ENCODE data around the gene SH3RF3. TPM values are rescaled to one million over a fixed set of nuclear protein-coding genes. Genes with fewer than 3 reads are reported as not detected.

Gene SH3RF3
- total and polyA plus RNA-seq, 9 of the 15 experiments (the other 6 are each of a cell fraction or from before 2014, with no cell fraction given) = 0.02 TPM; not detected in 8

DNA sequence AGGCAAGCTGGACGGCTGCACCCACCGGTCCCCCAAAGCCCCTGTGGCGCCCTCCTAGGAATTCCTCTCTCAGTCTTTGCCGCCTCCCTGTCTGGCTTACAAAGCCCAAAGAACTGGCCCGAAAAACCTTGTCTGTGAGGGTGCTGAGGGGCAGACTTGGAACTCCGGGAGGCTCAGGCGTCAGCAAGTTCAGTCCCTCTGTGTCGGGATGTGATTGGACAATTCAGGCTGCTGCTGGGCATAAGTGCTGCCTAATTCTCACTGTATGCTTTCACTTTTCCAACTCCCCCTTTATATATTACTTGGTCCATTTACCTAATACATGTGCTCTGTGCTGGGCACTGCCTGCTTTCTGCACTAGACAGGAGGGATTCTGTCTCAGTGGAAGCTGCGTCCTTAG lies 20.3 kb upstream of the SH3RF3 start:
- Histone ChIP-seq H3K4me3 (no peak overlapping the region), H3K4me1 (replicated peaks in 1 of 2; ENCODE audit: control insufficient read depth in 2 of 2, insufficient read depth in 2 of 2, low read length in 2 of 2) (no peaks in the 10 kb centered on the region), H3K36me3 (ENCODE audit: control insufficient read depth, insufficient read depth, low read length) (no peaks in the 10 kb centered on the region), H3K9ac (ENCODE audit: insufficient read depth in 1 of 2, low read depth in 2 of 2, low read length in 2 of 2) (no peak overlapping the region), H3K4me2 (ENCODE audit: insufficient read depth, low read length) (no peak overlapping the region), H3K9me1 (ENCODE audit: control insufficient read depth, insufficient read depth, low read length) (no peaks in the 10 kb centered on the region), H4K20me1 (replicated peaks; ENCODE audit: control insufficient read depth, insufficient read depth, low read length) (0 out of 2 replicates have a peak, but pooled peaks cover 3% of the 10 kb centered on the region), H3K79me2 (ENCODE audit: control insufficient read depth, insufficient read depth, low read length) (no peaks in the 10 kb centered on the region), H2AFZ (ENCODE audit: low read depth, low read length) (no peak overlapping the region), H3K27ac (ENCODE audit: extremely low read depth, low read depth, low read length) (no peak overlapping the region), H3K27me3 (ENCODE audit: control insufficient read depth in 2 of 2, insufficient read depth in 2 of 2, low read length in 2 of 2) (peaks cover 10 to 24% of the 10 kb centered on the region in 2 experiments; a peak in 3 of 5 replicates), H3K9me3 (replicated peaks; ENCODE audit: control insufficient read depth, insufficient read depth, low read depth, low read length) (no peaks in the 10 kb centered on the region)
- FAIRE-seq (no peak), ATAC-seq (no peak), DNase-seq (ENCODE audit: extremely low read depth in 1 of 4, low spot score in 3 of 4) (no peak)
- POLR2A ChIA-PET = interaction anchor here (0.8 kb wide), 1 partner anchor 12 kb away, joined by 3 read pairs; no protein-coding TSS in a partner anchor
- BruUV-seq (replicated peaks) = no TSS peak
- in situ Hi-C loops (cut with MboI) = no loop called here
- intact Hi-C loops (cut with micrococcal nuclease) = no loop called here
- CTCF ChIA-PET (ENCODE audit: low intra/inter-chr PET ratio) = no interaction called here
- 0% methylated on average over 9 of the region's 9 CpGs for WGBS (ENCODE audit: insufficient coverage, low coverage, missing lambda C conversion rate)
- TF ChIP-seq, protein P1, sequence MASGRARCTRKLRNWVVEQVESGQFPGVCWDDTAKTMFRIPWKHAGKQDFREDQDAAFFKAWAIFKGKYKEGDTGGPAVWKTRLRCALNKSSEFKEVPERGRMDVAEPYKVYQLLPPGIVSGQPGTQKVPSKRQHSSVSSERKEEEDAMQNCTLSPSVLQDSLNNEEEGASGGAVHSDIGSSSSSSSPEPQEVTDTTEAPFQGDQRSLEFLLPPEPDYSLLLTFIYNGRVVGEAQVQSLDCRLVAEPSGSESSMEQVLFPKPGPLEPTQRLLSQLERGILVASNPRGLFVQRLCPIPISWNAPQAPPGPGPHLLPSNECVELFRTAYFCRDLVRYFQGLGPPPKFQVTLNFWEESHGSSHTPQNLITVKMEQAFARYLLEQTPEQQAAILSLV (tag; IDR thresholded peaks at IDR 0.05) = no peak
- no peak for TF ChIP-seq XRCC3 (IDR thresholded peaks at IDR 0.05)
- TF ChIP-seq PTTG1 (tag; IDR thresholded peaks at IDR 0.05; ENCODE audit: low read depth) = no peak
- TF ChIP-seq KLF16 (IDR thresholded peaks at IDR 0.05) = no peak
- no peak for TF ChIP-seq SAFB2 (IDR thresholded peaks at IDR 0.05; ENCODE audit: borderline replicate concordance, low read depth, low read length, severe bottlenecking)
- TF ChIP-seq, protein P2, sequence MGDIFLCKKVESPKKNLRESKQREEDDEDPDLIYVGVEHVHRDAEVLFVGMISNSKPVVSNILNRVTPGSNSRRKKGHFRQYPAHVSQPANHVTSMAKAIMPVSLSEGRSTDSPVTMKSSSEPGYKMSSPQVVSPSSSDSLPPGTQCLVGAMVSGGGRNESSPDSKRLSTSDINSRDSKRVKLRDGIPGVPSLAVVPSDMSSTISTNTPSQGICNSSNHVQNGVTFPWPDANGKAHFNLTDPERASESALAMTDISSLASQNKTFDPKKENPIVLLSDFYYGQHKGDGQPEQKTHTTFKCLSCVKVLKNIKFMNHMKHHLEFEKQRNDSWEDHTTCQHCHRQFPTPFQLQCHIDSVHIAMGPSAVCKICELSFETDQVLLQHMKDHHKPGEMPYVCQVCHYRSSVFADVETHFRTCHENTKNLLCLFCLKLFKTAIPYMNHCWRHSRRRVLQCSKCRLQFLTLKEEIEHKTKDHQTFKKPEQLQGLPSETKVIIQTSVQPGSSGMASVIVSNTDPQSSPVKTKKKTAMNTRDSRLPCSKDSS (IDR thresholded peaks at IDR 0.05; ENCODE audit: low read depth, partially characterized antibody) = no peak
- TF ChIP-seq RBM34 (IDR thresholded peaks at IDR 0.05; ENCODE audit: borderline replicate concordance, insufficient read depth, low read length) = no peak
- no peak for TF ChIP-seq PYGO2 (tag; IDR thresholded peaks at IDR 0.05)
- TF ChIP-seq HNRNPL (IDR thresholded peaks at IDR 0.05; ENCODE audit: low read depth, low read length) = no peak
- no peak for TF ChIP-seq ZNF431 (CRISPR knock-in tag; IDR thresholded peaks at IDR 0.05)
- no peak for TF ChIP-seq ZNF75A (CRISPR knock-in tag; IDR thresholded peaks at IDR 0.05)
- no peak for TF ChIP-seq OTX1 (CRISPR knock-in tag; IDR thresholded peaks at IDR 0.05)
- no peak for TF ChIP-seq ZFX (CRISPR knock-in tag; IDR thresholded peaks at IDR 0.05)
- no peak for TF ChIP-seq FOXA3 (CRISPR knock-in tag; conservative IDR thresholded peaks at IDR 0.05 in 1 of 2, IDR thresholded peaks at IDR 0.05 in 1 of 2)
- no peak for TF ChIP-seq MTA2 (IDR thresholded peaks at IDR 0.05; ENCODE audit: low read depth)
